Spleen (tissue), 7 donors: ENCODE results near the gene FADS6.

ENCODE experiments used
- POLR2A ChIP-seq, 3 donors: fragments of 450-650 bp; IDR thresholded peaks; one replicate each; pipeline ENCODE4 v1.5.1; 2017; ENCODE audit warnings: antibody characterized with exemption in 3 of 3, mild to moderate bottlenecking in 1 of 3
- TF ChIP-seq, protein P1 (sequence below), 11 experiments: fragments of 200-600 bp in 7 of 11; fragments of 450-650 bp in 4 of 11; sonication (generic) in 4 of 11; IDR thresholded peaks in 8 of 11; conservative IDR thresholded peaks in 3 of 11; 1 replicate in 7 of 11; 2 replicates in 4 of 11; pipeline versions ENCODE4 v1.4.0 to v1.8.0; 2016 to 2021; ENCODE audit warnings: antibody characterized with exemption in 11 of 11, inconsistent platforms in 4 of 11, mild to moderate bottlenecking in 1 of 11
- donor health status: DM: no; HTN: no; CAD: no; lungs with moderate emphysema.
- donor health status: DM: no; HTN: no; CAD: no.
- donor health status: DM: no; HTN: no; CAD: no.

DNA sequence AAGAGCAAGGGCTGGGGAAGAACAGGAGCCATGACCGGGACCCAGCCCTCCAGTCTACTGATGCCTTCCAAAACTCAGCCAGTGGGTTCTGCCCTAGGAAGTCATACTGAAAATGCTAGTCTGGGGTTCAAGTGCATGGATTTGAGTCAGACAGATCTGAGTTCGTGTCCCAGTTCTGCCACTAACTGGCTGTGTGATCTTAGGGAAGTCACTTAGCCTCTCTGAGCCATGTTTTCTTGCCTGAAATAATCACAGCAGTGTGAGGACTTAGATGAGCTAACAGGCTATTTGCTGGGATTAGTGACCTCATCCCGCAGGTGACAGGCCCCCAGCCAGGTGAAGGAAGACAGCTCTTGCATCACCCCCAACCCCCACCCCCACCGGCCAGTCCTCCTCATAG, 38.1 kb downstream of the FADS6 start:
- TF ChIP-seq, protein P1, sequence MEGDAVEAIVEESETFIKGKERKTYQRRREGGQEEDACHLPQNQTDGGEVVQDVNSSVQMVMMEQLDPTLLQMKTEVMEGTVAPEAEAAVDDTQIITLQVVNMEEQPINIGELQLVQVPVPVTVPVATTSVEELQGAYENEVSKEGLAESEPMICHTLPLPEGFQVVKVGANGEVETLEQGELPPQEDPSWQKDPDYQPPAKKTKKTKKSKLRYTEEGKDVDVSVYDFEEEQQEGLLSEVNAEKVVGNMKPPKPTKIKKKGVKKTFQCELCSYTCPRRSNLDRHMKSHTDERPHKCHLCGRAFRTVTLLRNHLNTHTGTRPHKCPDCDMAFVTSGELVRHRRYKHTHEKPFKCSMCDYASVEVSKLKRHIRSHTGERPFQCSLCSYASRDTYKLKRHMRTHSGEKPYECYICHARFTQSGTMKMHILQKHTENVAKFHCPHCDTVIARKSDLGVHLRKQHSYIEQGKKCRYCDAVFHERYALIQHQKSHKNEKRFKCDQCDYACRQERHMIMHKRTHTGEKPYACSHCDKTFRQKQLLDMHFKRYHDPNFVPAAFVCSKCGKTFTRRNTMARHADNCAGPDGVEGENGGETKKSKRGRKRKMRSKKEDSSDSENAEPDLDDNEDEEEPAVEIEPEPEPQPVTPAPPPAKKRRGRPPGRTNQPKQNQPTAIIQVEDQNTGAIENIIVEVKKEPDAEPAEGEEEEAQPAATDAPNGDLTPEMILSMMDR (IDR thresholded peaks at IDR 0.05 in 8 of 11, conservative IDR thresholded peaks at IDR 0.05 in 3 of 11): no peak
- TF ChIP-seq POLR2A (IDR thresholded peaks at IDR 0.05): no peak
